ENCODE data around the gene ZIC1. TPM values are rescaled to one million over a fixed set of nuclear protein-coding genes. Genes with fewer than 3 reads are reported as not detected.
A peak's percentile ranks its signal among the peaks of the same experiment; 100 is the strongest.

Gene ZIC1
- total RNA-seq, 1 experiment from 2014 or later, result not detected

- Histone ChIP-seq H3K23me2 (ENCODE audit: insufficient read length, low read depth, low read length, poor library complexity, severe bottlenecking) (peaks cover 6% of the 10 kb centered on the region), H3K4me1 (ENCODE audit: insufficient read depth, low read length) (peaks cover 5% of the 10 kb centered on the region; the same call in 1 of the 2 replicates), H4K20me1 (ENCODE audit: control insufficient read depth, insufficient read depth, insufficient read length) (no peaks in the 10 kb centered on the region), H2BK120ac (ENCODE audit: low read depth, low read length, poor library complexity, severe bottlenecking) (no peak overlapping the region), H4K5ac (ENCODE audit: insufficient read length, low read depth, low read length) (no peak overlapping the region), H2BK20ac (ENCODE audit: low read depth, low read length, poor library complexity, severe bottlenecking) (no peak overlapping the region), H2BK5ac (ENCODE audit: insufficient read length, low read length) (no peak overlapping the region), H3K9me3 (ENCODE audit: control insufficient read depth, low read depth, low read length) (no peaks in the 10 kb centered on the region), H3K27me3 (ENCODE audit: insufficient read depth, low read length) (peaks cover 69% of the 10 kb centered on the region), H3K14ac (ENCODE audit: insufficient read depth, low read length) (no peak overlapping the region), H4K8ac (replicated peaks; ENCODE audit: insufficient read length, low read depth, low read length) (no peak overlapping the region), H3K23ac (ENCODE audit: insufficient read length, low read depth, low read length) (no peak overlapping the region), H3K9ac (ENCODE audit: extremely low read depth, insufficient read length, low read length) (no peak overlapping the region), H3K4ac (ENCODE audit: low read depth, low read length) (no peak overlapping the region), H3K56ac (ENCODE audit: insufficient read length, low read depth, low read length) (no peak overlapping the region), H2AK5ac (ENCODE audit: insufficient read length, low read length) (no peak overlapping the region), H3K79me1 (ENCODE audit: insufficient read depth, low read depth, low read length, poor library complexity, severe bottlenecking) (no peaks in the 10 kb centered on the region), H3K18ac (ENCODE audit: insufficient read length, low read depth, low read length) (no peak overlapping the region), H2BK12ac (ENCODE audit: insufficient read length, low read depth, low read length) (no peak overlapping the region), H2AFZ (ENCODE audit: low read length) (no peak overlapping the region), H3K4me2 (ENCODE audit: insufficient read depth, insufficient read length, low read length) (peak overlapping the region; percentile 41), H3K27ac (ENCODE audit: insufficient read length, low read depth, low read length) (no peak overlapping the region), H4K91ac (ENCODE audit: insufficient read length, low read depth, low read length) (no peak overlapping the region), H3T11ph (ENCODE audit: low read length) (no peak overlapping the region), H3K79me2 (ENCODE audit: insufficient read depth, low read length) (no peaks in the 10 kb centered on the region), H2BK15ac (ENCODE audit: low read depth, low read length) (no peak overlapping the region)
- H3K9me3 Mint-ChIP-seq, result peaks cover 0 to 4% of the 10 kb centered on the region in 2 experiments; a peak in 2 of 5 replicates
- peak; percentile 86 for DNase-seq
- no peak overlapping the region; a peak in 2 of 7 replicates for H3K27ac Mint-ChIP-seq
- no CpG with 5 or more reads among the region's 27 CpGs for WGBS (ENCODE audit: extremely low coverage, insufficient read length, low lambda C conversion rate)
- H3K4me3 Mint-ChIP-seq, result peak overlapping the region in 1 of 2 experiments; percentile 41; a peak in 2 of 5 replicates
- H3K36me3 Mint-ChIP-seq (ENCODE audit: insufficient read depth in 1 of 3, low read depth in 3 of 3), result no peaks in the 10 kb centered on the region; a peak in 2 of 7 replicates
- H3K4me1 Mint-ChIP-seq, result peaks cover 53 to 88% of the 10 kb centered on the region in 2 experiments
- H3K27me3 Mint-ChIP-seq (ENCODE audit: low read depth), result peaks cover 98% of the 10 kb centered on the region
- peak; percentile 84 for TF ChIP-seq CTCF (conservative IDR thresholded peaks at IDR 0.05)
These were observed 24.7 kb upstream of the ZIC1 start for GRCh38 chr3:147384210-147385058.
